HEK293 (cell line): ENCODE data around the gene RPL11.

Experiments used
- GLIS1 ChIP-seq: fragments of 450-650 bp; formaldehyde crosslinking; IDR thresholded peaks from 2 replicates; pipeline ENCODE4 v1.5.1; 2016; ENCODE audit warnings: missing biosample characterization, missing genetic modification characterization
- RBAK ChIP-seq: fragments of 450-650 bp; formaldehyde crosslinking; IDR thresholded peaks from 2 replicates; pipeline ENCODE4 v1.5.1; 2016; ENCODE audit warnings: missing biosample characterization, missing genetic modification characterization
- SCRT2 ChIP-seq: fragments of 450-650 bp; formaldehyde crosslinking; IDR thresholded peaks from 2 replicates; pipeline ENCODE4 v1.5.1; 2016; ENCODE audit warnings: missing biosample characterization, missing genetic modification characterization
- TCF7L2 ChIP-seq: IDR thresholded peaks from 2 replicates; pipeline ENCODE4 v1.6.1; 2011; ENCODE audit warnings: low read depth, mild to moderate bottlenecking, inconsistent platforms, low read length, moderate library complexity, borderline replicate concordance
- WT1 ChIP-seq: fragments of 450-650 bp; formaldehyde crosslinking; IDR thresholded peaks from 2 replicates; pipeline ENCODE4 v1.5.1; 2016; ENCODE audit warnings: missing biosample characterization, missing genetic modification characterization
- YY2 ChIP-seq: fragments of 450-650 bp; formaldehyde crosslinking; IDR thresholded peaks from 2 replicates; pipeline ENCODE4 v1.5.1; 2016; ENCODE audit warnings: missing biosample characterization, missing genetic modification characterization
- ZFP3 ChIP-seq: fragments of 450-650 bp; formaldehyde crosslinking; IDR thresholded peaks from 2 replicates; pipeline ENCODE4 v1.5.1; 2016; ENCODE audit warnings: low read depth, missing biosample characterization, missing genetic modification characterization
- ZFP69B ChIP-seq: fragments of 450-650 bp; formaldehyde crosslinking; IDR thresholded peaks from 2 replicates; pipeline ENCODE4 v1.5.1; 2016; ENCODE audit warnings: missing biosample characterization, missing genetic modification characterization
- ZNF140 ChIP-seq: fragments of 450-650 bp; formaldehyde crosslinking; IDR thresholded peaks from 2 replicates; pipeline ENCODE4 v1.5.1; 2016; ENCODE audit warnings: missing biosample characterization, missing genetic modification characterization
- ZNF16 ChIP-seq: fragments of 450-650 bp; formaldehyde crosslinking; IDR thresholded peaks from 2 replicates; pipeline ENCODE4 v1.5.1; 2016; ENCODE audit warnings: low read depth, missing biosample characterization, missing genetic modification characterization
- ZNF223 ChIP-seq: fragments of 450-650 bp; formaldehyde crosslinking; IDR thresholded peaks from 2 replicates; pipeline ENCODE4 v1.5.1; 2016; ENCODE audit warnings: missing biosample characterization, missing genetic modification characterization
- ZNF248 ChIP-seq: fragments of 450-650 bp; formaldehyde crosslinking; IDR thresholded peaks from 2 replicates; pipeline ENCODE4 v1.5.1; 2017; ENCODE audit warnings: missing biosample characterization, missing genetic modification characterization
- ZNF274 ChIP-seq, 2 experiments: fragments of 200-500 bp in 1 of 2; fragments of 450-650 bp in 1 of 2; sonication (Bioruptor generic) in 1 of 2; formaldehyde crosslinking in 1 of 2; IDR thresholded peaks; 2 replicates each; pipeline versions ENCODE4 v1.5.1 to v1.6.1; 2014 to 2016; ENCODE audit warnings: borderline replicate concordance in 1 of 2, inconsistent platforms in 1 of 2, low read length in 1 of 2, missing biosample characterization in 1 of 2, missing genetic modification characterization in 1 of 2
- ZNF311 ChIP-seq: fragments of 450-650 bp; formaldehyde crosslinking; IDR thresholded peaks from 2 replicates; pipeline ENCODE4 v1.5.1; 2017; ENCODE audit warnings: missing biosample characterization, missing genetic modification characterization, borderline replicate concordance
- ZNF510 ChIP-seq: fragments of 450-650 bp; formaldehyde crosslinking; IDR thresholded peaks from 2 replicates; pipeline ENCODE4 v1.5.1; 2018; ENCODE audit warnings: mild to moderate bottlenecking, missing genetic modification characterization, missing biosample characterization; ENCODE audit not compliant: insufficient replicate concordance
- ZNF521 ChIP-seq: fragments of 450-650 bp; formaldehyde crosslinking; IDR thresholded peaks from 2 replicates; pipeline ENCODE4 v1.5.1; 2017; ENCODE audit warnings: missing biosample characterization, mild to moderate bottlenecking, missing genetic modification characterization
- ZNF561 ChIP-seq: fragments of 450-650 bp; IDR thresholded peaks from 2 replicates; pipeline ENCODE4 v1.5.1; 2018; ENCODE audit warnings: missing biosample characterization, missing genetic modification characterization, borderline replicate concordance
- ZNF76 ChIP-seq: fragments of 450-650 bp; formaldehyde crosslinking; IDR thresholded peaks from 2 replicates; pipeline ENCODE4; 2016; ENCODE audit warnings: low read depth, missing biosample characterization, missing genetic modification characterization, borderline replicate concordance
- ZNF792 ChIP-seq: fragments of 450-650 bp; formaldehyde crosslinking; IDR thresholded peaks from 2 replicates; pipeline ENCODE4 v1.5.1; 2016; ENCODE audit warnings: missing biosample characterization, missing genetic modification characterization
- TF ChIP-seq, protein P1 (sequence below): fragments of 450-650 bp; formaldehyde crosslinking; IDR thresholded peaks from 2 replicates; pipeline ENCODE4 v1.5.1; 2016; ENCODE audit warnings: missing biosample characterization, missing genetic modification characterization, borderline replicate concordance
- TF ChIP-seq, protein P2 (sequence below): fragments of 450-650 bp; IDR thresholded peaks from 2 replicates; pipeline ENCODE4 v1.5.1; 2018; ENCODE audit warnings: missing biosample characterization, mild to moderate bottlenecking, missing genetic modification characterization
- TF ChIP-seq, protein P3 (sequence below): fragments of 450-650 bp; formaldehyde crosslinking; IDR thresholded peaks from 2 replicates; pipeline ENCODE4 v1.5.1; 2016; ENCODE audit warnings: missing biosample characterization, missing genetic modification characterization, borderline replicate concordance
- TF ChIP-seq, protein P4 (sequence below): fragments of 450-650 bp; formaldehyde crosslinking; IDR thresholded peaks from 2 replicates; pipeline ENCODE4 v1.5.1; 2016; ENCODE audit warnings: missing biosample characterization, missing genetic modification characterization
- TF ChIP-seq, protein P5 (sequence below): fragments of 450-650 bp; formaldehyde crosslinking; IDR thresholded peaks from 2 replicates; pipeline ENCODE4 v1.5.1; 2016; ENCODE audit warnings: missing biosample characterization, missing genetic modification characterization, low read depth
- TF ChIP-seq, protein P6 (sequence below): fragments of 450-650 bp; formaldehyde crosslinking; IDR thresholded peaks from 2 replicates; pipeline ENCODE4 v1.5.1; 2016; ENCODE audit warnings: missing biosample characterization, missing genetic modification characterization

RPL11 gene

DNA sequence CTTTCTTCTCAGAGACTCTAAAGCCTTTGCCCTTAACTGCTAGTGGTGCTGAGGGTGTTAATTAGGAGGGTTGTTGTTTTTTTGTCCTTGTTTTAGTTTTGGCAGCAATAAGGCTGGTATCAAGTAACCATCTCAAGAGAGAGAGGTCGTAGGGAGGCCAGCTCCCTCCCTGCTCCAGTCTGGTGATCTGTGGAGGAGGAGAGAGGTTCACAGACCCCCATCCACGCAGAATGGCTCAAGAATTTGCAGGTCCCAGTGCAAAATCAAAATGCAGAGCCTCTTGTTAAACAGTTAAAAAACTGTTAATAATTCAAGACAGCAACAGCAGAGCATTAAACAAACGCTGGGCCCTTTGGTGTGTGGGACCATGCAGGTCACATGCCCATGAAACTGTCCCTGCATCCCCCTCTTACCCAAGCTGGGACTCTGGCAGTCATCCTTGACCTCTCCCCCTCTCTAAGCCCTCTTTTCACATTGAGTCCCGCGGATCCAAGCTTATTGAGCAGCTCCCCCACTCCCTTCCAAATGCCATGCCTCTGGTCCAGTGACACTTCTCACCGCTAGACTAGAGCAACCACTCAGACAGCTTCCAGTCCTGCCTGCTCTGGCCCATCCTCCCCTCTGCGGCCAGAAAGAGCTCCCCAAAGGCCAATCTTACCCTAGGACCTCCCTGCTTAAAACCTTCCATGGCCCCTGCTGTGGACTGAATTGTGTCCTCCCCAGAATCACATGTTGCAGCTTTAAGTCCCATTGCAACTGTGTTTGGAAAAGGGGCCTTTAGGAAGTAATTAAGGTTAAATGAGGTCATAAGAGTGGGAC is 47.7 kb upstream of the RPL11 start (continued):
- TF ChIP-seq, protein P1, sequence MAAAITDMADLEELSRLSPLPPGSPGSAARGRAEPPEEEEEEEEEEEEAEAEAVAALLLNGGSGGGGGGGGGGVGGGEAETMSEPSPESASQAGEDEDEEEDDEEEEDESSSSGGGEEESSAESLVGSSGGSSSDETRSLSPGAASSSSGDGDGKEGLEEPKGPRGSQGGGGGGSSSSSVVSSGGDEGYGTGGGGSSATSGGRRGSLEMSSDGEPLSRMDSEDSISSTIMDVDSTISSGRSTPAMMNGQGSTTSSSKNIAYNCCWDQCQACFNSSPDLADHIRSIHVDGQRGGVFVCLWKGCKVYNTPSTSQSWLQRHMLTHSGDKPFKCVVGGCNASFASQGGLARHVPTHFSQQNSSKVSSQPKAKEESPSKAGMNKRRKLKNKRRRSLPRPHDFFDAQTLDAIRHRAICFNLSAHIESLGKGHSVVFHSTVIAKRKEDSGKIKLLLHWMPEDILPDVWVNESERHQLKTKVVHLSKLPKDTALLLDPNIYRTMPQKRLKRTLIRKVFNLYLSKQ (tag by site-specific recombination) = no peak
- TF ChIP-seq ZNF521 (tag by site-specific recombination) = no peak
- TF ChIP-seq ZNF76 (tag by site-specific recombination) = no peak
- TF ChIP-seq, protein P2, sequence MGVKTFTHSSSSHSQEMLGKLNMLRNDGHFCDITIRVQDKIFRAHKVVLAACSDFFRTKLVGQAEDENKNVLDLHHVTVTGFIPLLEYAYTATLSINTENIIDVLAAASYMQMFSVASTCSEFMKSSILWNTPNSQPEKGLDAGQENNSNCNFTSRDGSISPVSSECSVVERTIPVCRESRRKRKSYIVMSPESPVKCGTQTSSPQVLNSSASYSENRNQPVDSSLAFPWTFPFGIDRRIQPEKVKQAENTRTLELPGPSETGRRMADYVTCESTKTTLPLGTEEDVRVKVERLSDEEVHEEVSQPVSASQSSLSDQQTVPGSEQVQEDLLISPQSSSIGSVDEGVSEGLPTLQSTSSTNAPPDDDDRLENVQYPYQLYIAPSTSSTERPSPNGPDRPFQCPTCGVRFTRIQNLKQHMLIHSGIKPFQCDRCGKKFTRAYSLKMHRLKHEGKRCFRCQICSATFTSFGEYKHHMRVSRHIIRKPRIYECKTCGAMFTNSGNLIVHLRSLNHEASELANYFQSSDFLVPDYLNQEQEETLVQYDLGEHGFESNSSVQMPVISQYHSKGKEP (tag by site-specific recombination) = no peak
- peak; percentile 93 for TF ChIP-seq WT1
- TF ChIP-seq, protein P3, sequence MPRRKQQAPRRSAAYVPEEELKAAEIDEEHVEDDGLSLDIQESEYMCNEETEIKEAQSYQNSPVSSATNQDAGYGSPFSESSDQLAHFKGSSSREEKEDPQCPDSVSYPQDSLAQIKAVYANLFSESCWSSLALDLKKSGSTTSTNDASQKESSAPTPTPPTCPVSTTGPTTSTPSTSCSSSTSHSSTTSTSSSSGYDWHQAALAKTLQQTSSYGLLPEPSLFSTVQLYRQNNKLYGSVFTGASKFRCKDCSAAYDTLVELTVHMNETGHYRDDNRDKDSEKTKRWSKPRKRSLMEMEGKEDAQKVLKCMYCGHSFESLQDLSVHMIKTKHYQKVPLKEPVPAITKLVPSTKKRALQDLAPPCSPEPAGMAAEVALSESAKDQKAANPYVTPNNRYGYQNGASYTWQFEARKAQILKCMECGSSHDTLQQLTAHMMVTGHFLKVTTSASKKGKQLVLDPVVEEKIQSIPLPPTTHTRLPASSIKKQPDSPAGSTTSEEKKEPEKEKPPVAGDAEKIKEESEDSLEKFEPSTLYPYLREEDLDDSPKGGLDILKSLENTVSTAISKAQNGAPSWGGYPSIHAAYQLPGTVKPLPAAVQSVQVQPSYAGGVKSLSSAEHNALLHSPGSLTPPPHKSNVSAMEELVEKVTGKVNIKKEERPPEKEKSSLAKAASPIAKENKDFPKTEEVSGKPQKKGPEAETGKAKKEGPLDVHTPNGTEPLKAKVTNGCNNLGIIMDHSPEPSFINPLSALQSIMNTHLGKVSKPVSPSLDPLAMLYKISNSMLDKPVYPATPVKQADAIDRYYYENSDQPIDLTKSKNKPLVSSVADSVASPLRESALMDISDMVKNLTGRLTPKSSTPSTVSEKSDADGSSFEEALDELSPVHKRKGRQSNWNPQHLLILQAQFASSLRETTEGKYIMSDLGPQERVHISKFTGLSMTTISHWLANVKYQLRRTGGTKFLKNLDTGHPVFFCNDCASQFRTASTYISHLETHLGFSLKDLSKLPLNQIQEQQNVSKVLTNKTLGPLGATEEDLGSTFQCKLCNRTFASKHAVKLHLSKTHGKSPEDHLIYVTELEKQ (tag by site-specific recombination) = no peak; the same call in 1 of the 2 replicates
- no peak; the same call in 1 of the 2 replicates for TF ChIP-seq GLIS1 (tag by site-specific recombination)
- TF ChIP-seq RBAK = no peak
- TF ChIP-seq ZNF311 (tag by site-specific recombination) = no peak
- peak; percentile 38; the same call in 1 of the 2 replicates for TF ChIP-seq SCRT2
- TF ChIP-seq ZFP69B (tag by site-specific recombination) = 0 out of 2 replicates have a peak, but pooled peaks have one; percentile 17
- TF ChIP-seq ZNF248 = no peak
- TF ChIP-seq YY2 (tag by site-specific recombination) = no peak
- TF ChIP-seq ZNF561 (tag by site-specific recombination) = no peak
- no peak for TF ChIP-seq ZFP3
- TF ChIP-seq ZNF16 = no peak
- TF ChIP-seq ZNF792 (tag by site-specific recombination) = no peak
- TF ChIP-seq, protein P4, sequence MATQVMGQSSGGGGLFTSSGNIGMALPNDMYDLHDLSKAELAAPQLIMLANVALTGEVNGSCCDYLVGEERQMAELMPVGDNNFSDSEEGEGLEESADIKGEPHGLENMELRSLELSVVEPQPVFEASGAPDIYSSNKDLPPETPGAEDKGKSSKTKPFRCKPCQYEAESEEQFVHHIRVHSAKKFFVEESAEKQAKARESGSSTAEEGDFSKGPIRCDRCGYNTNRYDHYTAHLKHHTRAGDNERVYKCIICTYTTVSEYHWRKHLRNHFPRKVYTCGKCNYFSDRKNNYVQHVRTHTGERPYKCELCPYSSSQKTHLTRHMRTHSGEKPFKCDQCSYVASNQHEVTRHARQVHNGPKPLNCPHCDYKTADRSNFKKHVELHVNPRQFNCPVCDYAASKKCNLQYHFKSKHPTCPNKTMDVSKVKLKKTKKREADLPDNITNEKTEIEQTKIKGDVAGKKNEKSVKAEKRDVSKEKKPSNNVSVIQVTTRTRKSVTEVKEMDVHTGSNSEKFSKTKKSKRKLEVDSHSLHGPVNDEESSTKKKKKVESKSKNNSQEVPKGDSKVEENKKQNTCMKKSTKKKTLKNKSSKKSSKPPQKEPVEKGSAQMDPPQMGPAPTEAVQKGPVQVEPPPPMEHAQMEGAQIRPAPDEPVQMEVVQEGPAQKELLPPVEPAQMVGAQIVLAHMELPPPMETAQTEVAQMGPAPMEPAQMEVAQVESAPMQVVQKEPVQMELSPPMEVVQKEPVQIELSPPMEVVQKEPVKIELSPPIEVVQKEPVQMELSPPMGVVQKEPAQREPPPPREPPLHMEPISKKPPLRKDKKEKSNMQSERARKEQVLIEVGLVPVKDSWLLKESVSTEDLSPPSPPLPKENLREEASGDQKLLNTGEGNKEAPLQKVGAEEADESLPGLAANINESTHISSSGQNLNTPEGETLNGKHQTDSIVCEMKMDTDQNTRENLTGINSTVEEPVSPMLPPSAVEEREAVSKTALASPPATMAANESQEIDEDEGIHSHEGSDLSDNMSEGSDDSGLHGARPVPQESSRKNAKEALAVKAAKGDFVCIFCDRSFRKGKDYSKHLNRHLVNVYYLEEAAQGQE (tag by site-specific recombination) = no peak
- TF ChIP-seq, protein P5, sequence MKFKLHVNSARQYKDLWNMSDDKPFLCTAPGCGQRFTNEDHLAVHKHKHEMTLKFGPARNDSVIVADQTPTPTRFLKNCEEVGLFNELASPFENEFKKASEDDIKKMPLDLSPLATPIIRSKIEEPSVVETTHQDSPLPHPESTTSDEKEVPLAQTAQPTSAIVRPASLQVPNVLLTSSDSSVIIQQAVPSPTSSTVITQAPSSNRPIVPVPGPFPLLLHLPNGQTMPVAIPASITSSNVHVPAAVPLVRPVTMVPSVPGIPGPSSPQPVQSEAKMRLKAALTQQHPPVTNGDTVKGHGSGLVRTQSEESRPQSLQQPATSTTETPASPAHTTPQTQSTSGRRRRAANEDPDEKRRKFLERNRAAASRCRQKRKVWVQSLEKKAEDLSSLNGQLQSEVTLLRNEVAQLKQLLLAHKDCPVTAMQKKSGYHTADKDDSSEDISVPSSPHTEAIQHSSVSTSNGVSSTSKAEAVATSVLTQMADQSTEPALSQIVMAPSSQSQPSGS = 0 out of 2 replicates have a peak, but pooled peaks have one; percentile 14
- TF ChIP-seq ZNF274 (IDR thresholded peaks at IDR 0.05; ENCODE audit: low read length) = no peak
- TF ChIP-seq ZNF274 (tag by site-specific recombination; IDR thresholded peaks at IDR 0.05; ENCODE audit: borderline replicate concordance) = no peak
- TF ChIP-seq, protein P6, sequence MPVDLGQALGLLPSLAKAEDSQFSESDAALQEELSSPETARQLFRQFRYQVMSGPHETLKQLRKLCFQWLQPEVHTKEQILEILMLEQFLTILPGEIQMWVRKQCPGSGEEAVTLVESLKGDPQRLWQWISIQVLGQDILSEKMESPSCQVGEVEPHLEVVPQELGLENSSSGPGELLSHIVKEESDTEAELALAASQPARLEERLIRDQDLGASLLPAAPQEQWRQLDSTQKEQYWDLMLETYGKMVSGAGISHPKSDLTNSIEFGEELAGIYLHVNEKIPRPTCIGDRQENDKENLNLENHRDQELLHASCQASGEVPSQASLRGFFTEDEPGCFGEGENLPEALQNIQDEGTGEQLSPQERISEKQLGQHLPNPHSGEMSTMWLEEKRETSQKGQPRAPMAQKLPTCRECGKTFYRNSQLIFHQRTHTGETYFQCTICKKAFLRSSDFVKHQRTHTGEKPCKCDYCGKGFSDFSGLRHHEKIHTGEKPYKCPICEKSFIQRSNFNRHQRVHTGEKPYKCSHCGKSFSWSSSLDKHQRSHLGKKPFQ = peak; percentile 24; the same call in 1 of the 2 replicates
- no peak for TF ChIP-seq ZNF223
- TF ChIP-seq ZNF510 (tag by site-specific recombination) = no peak
- TF ChIP-seq ZNF140 (tag by site-specific recombination) = no peak
- no peak for TF ChIP-seq TCF7L2
